Natural killer cell treated with Interleukin-12 subunit alpha and Interleukin-12 subunit beta and Interleukin-15 and Interleukin-18, amount 100 ng/mL, for 72 hours (primary cell): ENCODE data around the gene FMOD. TPM values are rescaled to one million over a fixed set of nuclear protein-coding genes. Genes with fewer than 3 reads are reported as not detected.

ENCODE experiments used
- ATAC-seq, 2 donors: fragments of 150-1000 bp; cut with Tn5 transposase in 1 of 2; sonication (Bioruptor Pico), chemical (Tn5 transposase) in 1 of 2; 2 replicates each; pipeline ENCODE4 v1.10.0; 2021
- DNase-seq: peaks from one replicate; pipeline ENCODE4 v3.0.0; 2022; ENCODE audit warnings: low spot score
- H3K27ac Mint-ChIP-seq, 2 donors: 1 replicate in 1 of 2; 2 replicates in 1 of 2; pipeline ENCODE4 v1.8.0; 2022; ENCODE audit warnings: mixed read lengths in 2 of 2, mild to moderate bottlenecking in 1 of 2, moderate library complexity in 1 of 2
- H3K27me3 Mint-ChIP-seq, 2 donors: 1 replicate in 1 of 2; 2 replicates in 1 of 2; pipeline ENCODE4 v1.8.0; 2022; ENCODE audit warnings: mixed read lengths in 2 of 2
- H3K36me3 Mint-ChIP-seq: one replicate; pipeline ENCODE4 v1.8.0; 2022; ENCODE audit warnings: mixed read lengths
- H3K4me1 Mint-ChIP-seq, 2 donors: 1 replicate in 1 of 2; 2 replicates in 1 of 2; pipeline ENCODE4 v1.8.0; 2022; ENCODE audit warnings: low read depth in 2 of 2, mixed read lengths in 2 of 2, mild to moderate bottlenecking in 1 of 2
- H3K4me3 Mint-ChIP-seq: one replicate; pipeline ENCODE4 v1.8.0; 2022; ENCODE audit warnings: mixed read lengths
- H3K9me3 Mint-ChIP-seq: 2 replicates; pipeline ENCODE4 v1.8.0; 2022; ENCODE audit warnings: mixed read lengths
- total RNA-seq, 2 donors: library from RNA; stranded (reverse); gene quantifications; one replicate each; pipeline ENCODE4 v1.2.3, GENCODE V29; 2022

FMOD gene
- total RNA-seq, 2 donors from 2014 or later, result not detected

- peak overlapping the region; percentile 93 for H3K4me3 Mint-ChIP-seq
- H3K27me3 Mint-ChIP-seq, result no peaks in the 10 kb centered on the region
- H3K27ac Mint-ChIP-seq, result peak overlapping the region; percentile 94 to 95
- no peaks in the 10 kb centered on the region for H3K36me3 Mint-ChIP-seq
- peak; percentile 78 for DNase-seq
- H3K9me3 Mint-ChIP-seq, result no peaks in the 10 kb centered on the region
- ATAC-seq, result peak; percentile 68 to 69
- peaks cover 51% of the 10 kb centered on the region in 2 donors for H3K4me1 Mint-ChIP-seq
Observed at GRCh38 chr1:203327684-203328457, 23.1 kb downstream of the FMOD start.

- Mint-ChIP-seq H3K4me1 (peaks cover 55 to 60% of the 10 kb centered on the region in 2 donors), H3K4me3 (peak overlapping the region; percentile 93), H3K9me3 (no peaks in the 10 kb centered on the region), H3K36me3 (no peaks in the 10 kb centered on the region), H3K27ac (peak overlapping the region; percentile 94 to 95), H3K27me3 (no peaks in the 10 kb centered on the region)
- peak; percentile 96 for DNase-seq
- peak; percentile 93 to 95 for ATAC-seq
Observed at GRCh38 chr1:203326830-203327683, 23.9 kb downstream of the FMOD start.

GRCh38 chr1:203325418-203326091 lies 25.4 kb downstream of the FMOD start:
- Mint-ChIP-seq H3K4me3 (peak overlapping the region; percentile 93), H3K4me1 (peaks cover 70 to 75% of the 10 kb centered on the region in 2 donors), H3K27ac (peak overlapping the region; percentile 90 to 95), H3K27me3 (no peaks in the 10 kb centered on the region), H3K9me3 (no peaks in the 10 kb centered on the region), H3K36me3 (no peaks in the 10 kb centered on the region)
- ATAC-seq (no peak), DNase-seq (no peak)

- no peaks in the 10 kb centered on the region for H3K9me3 Mint-ChIP-seq
- peaks cover 76 to 80% of the 10 kb centered on the region in 2 donors for H3K4me1 Mint-ChIP-seq
- peak; percentile 60 to 68 for ATAC-seq
- peak overlapping the region; percentile 90 to 95 for H3K27ac Mint-ChIP-seq
- no peaks in the 10 kb centered on the region for H3K27me3 Mint-ChIP-seq
- H3K4me3 Mint-ChIP-seq, result peak overlapping the region; percentile 93
- no peaks in the 10 kb centered on the region for H3K36me3 Mint-ChIP-seq
- peak; percentile 81 for DNase-seq
Observed at GRCh38 chr1:203325026-203325417, 25.9 kb downstream of the FMOD start.

- peak overlapping the region; percentile 93 for H3K4me3 Mint-ChIP-seq
- peak overlapping the region; percentile 90 to 95 for H3K27ac Mint-ChIP-seq
- H3K4me1 Mint-ChIP-seq, result peaks cover 81 to 84% of the 10 kb centered on the region in 2 donors
- DNase-seq (no peak), ATAC-seq (no peak)
- no peaks in the 10 kb centered on the region for H3K36me3 Mint-ChIP-seq
- H3K27me3 Mint-ChIP-seq, result no peaks in the 10 kb centered on the region
- H3K9me3 Mint-ChIP-seq, result no peaks in the 10 kb centered on the region
Observed at GRCh38 chr1:203324105-203325025, 26.6 kb downstream of the FMOD start.

- no peaks in the 10 kb centered on the region for H3K27me3 Mint-ChIP-seq
- DNase-seq (no peak), ATAC-seq (no peak)
- peak overlapping the region; percentile 93 for H3K4me3 Mint-ChIP-seq
- no peaks in the 10 kb centered on the region for H3K9me3 Mint-ChIP-seq
- H3K36me3 Mint-ChIP-seq, result no peaks in the 10 kb centered on the region
- peaks cover 82 to 90% of the 10 kb centered on the region in 2 donors for H3K4me1 Mint-ChIP-seq
- peak overlapping the region; percentile 90 to 95 for H3K27ac Mint-ChIP-seq
Observed at GRCh38 chr1:203323587-203323986, 27.3 kb downstream of the FMOD start.

- DNase-seq, result no peak
- peak overlapping the region; percentile 90 to 95 for H3K27ac Mint-ChIP-seq
- no peaks in the 10 kb centered on the region for H3K9me3 Mint-ChIP-seq
- no peaks in the 10 kb centered on the region for H3K27me3 Mint-ChIP-seq
- H3K36me3 Mint-ChIP-seq, result no peaks in the 10 kb centered on the region
- H3K4me1 Mint-ChIP-seq, result peaks cover 81 to 85% of the 10 kb centered on the region in 2 donors
- H3K4me3 Mint-ChIP-seq, result peak overlapping the region; percentile 93
- ATAC-seq, result no peak
Observed at GRCh38 chr1:203322500-203323179, 28.3 kb downstream of the FMOD start.

GRCh38 chr1:203321273-203322052 lies 29.5 kb downstream of the FMOD start:
- peak overlapping the region; percentile 90 to 95 for H3K27ac Mint-ChIP-seq
- H3K4me1 Mint-ChIP-seq, result peaks cover 82 to 86% of the 10 kb centered on the region in 2 donors
- H3K9me3 Mint-ChIP-seq, result no peaks in the 10 kb centered on the region
- H3K27me3 Mint-ChIP-seq, result no peaks in the 10 kb centered on the region
- ATAC-seq, result no peak
- H3K4me3 Mint-ChIP-seq, result peak overlapping the region; percentile 63
- no peak for DNase-seq
- no peaks in the 10 kb centered on the region for H3K36me3 Mint-ChIP-seq

GRCh38 chr1:203320591-203321272 lies 30.2 kb downstream of the FMOD start:
- H3K9me3 Mint-ChIP-seq, result no peaks in the 10 kb centered on the region
- H3K27ac Mint-ChIP-seq, result peak overlapping the region; percentile 90 to 95
- ATAC-seq (peak; percentile 60 to 70), DNase-seq (no peak)
- H3K36me3 Mint-ChIP-seq, result no peaks in the 10 kb centered on the region
- H3K4me1 Mint-ChIP-seq, result peaks cover 78 to 81% of the 10 kb centered on the region in 2 donors
- H3K4me3 Mint-ChIP-seq, result peak overlapping the region; percentile 63
- no peaks in the 10 kb centered on the region for H3K27me3 Mint-ChIP-seq

- no peaks in the 10 kb centered on the region for H3K27me3 Mint-ChIP-seq
- DNase-seq (no peak), ATAC-seq (no peak)
- H3K9me3 Mint-ChIP-seq, result no peaks in the 10 kb centered on the region
- no peak overlapping the region for H3K4me3 Mint-ChIP-seq
- peaks cover 5% of the 10 kb centered on the region for H3K36me3 Mint-ChIP-seq
- H3K4me1 Mint-ChIP-seq, result peaks cover 60 to 62% of the 10 kb centered on the region in 2 donors
- peak overlapping the region in 1 of 2 donors; percentile 5 for H3K27ac Mint-ChIP-seq
Observed at GRCh38 chr1:203318229-203318517, 32.7 kb downstream of the FMOD start.

GRCh38 chr1:203317429-203318228 lies 33.3 kb downstream of the FMOD start:
- peaks cover 55 to 57% of the 10 kb centered on the region in 2 donors for H3K4me1 Mint-ChIP-seq
- no peaks in the 10 kb centered on the region for H3K27me3 Mint-ChIP-seq
- H3K36me3 Mint-ChIP-seq, result peaks cover 5% of the 10 kb centered on the region
- H3K9me3 Mint-ChIP-seq, result no peaks in the 10 kb centered on the region
- ATAC-seq (no peak), DNase-seq (no peak)
- H3K4me3 Mint-ChIP-seq, result no peak overlapping the region
- no peak overlapping the region for H3K27ac Mint-ChIP-seq
